ENCODE results near the gene PPIL6.

DNA sequence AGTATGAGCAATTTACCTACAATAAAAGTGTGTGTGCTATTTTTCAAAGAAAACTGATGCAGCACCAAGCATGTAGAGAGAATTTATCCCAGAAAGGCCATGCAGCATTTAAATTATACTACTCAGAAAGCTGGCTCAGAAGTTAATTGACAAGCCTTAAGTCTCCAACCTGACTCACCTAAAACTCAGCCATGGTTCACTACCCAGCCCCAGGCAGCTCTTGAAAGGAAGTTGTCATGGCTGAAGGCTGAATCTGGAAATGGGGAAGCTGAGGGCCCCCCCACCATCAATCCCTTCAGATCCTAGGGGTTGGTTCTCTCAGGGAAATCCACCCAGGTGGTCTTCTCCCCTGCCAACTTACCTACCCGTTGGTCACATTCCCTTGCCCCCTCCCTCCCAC lies 19.7 kb downstream of the PPIL6 start:
- TF ChIP-seq POLR2AphosphoS5 (IDR thresholded peaks at IDR 0.05; ENCODE audit: low read depth, low read length): no peak
- TF ChIP-seq SMC3 (IDR thresholded peaks at IDR 0.05; ENCODE audit: low read depth, low read length): no peak
- no peak for TF ChIP-seq RCOR1 (IDR thresholded peaks at IDR 0.05; ENCODE audit: low read length)
- TF ChIP-seq NRF1 (IDR thresholded peaks at IDR 0.05; ENCODE audit: low read depth, low read length): no peak
- no peak for TF ChIP-seq EZH2phosphoT487 (IDR thresholded peaks at IDR 0.05; ENCODE audit: borderline replicate concordance, low read depth)
- TF ChIP-seq RAD21 (IDR thresholded peaks at IDR 0.05; ENCODE audit: low read length): no peak
- TF ChIP-seq, protein P1, sequence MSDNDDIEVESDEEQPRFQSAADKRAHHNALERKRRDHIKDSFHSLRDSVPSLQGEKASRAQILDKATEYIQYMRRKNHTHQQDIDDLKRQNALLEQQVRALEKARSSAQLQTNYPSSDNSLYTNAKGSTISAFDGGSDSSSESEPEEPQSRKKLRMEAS (IDR thresholded peaks at IDR 0.05; ENCODE audit: low read depth): no peak
- TF ChIP-seq, protein P2, sequence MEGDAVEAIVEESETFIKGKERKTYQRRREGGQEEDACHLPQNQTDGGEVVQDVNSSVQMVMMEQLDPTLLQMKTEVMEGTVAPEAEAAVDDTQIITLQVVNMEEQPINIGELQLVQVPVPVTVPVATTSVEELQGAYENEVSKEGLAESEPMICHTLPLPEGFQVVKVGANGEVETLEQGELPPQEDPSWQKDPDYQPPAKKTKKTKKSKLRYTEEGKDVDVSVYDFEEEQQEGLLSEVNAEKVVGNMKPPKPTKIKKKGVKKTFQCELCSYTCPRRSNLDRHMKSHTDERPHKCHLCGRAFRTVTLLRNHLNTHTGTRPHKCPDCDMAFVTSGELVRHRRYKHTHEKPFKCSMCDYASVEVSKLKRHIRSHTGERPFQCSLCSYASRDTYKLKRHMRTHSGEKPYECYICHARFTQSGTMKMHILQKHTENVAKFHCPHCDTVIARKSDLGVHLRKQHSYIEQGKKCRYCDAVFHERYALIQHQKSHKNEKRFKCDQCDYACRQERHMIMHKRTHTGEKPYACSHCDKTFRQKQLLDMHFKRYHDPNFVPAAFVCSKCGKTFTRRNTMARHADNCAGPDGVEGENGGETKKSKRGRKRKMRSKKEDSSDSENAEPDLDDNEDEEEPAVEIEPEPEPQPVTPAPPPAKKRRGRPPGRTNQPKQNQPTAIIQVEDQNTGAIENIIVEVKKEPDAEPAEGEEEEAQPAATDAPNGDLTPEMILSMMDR (IDR thresholded peaks at IDR 0.05): no peak
- TF ChIP-seq FOXJ3 (CRISPR knock-in tag; IDR thresholded peaks at IDR 0.05): no peak
- no peak for TF ChIP-seq YY1 (IDR thresholded peaks at IDR 0.05; ENCODE audit: low read depth)
- no peak for TF ChIP-seq ELF1 (IDR thresholded peaks at IDR 0.05)
- no peak for TF ChIP-seq RFX5 (IDR thresholded peaks at IDR 0.05; ENCODE audit: low read length)
